ENCODE results near the gene TNFAIP8L1. TPM values are rescaled to one million over a fixed set of nuclear protein-coding genes. Genes with fewer than 3 reads are reported as not detected.

The TNFAIP8L1 gene
- 22.7 and 23.0 TPM in 2 replicates for total RNA-seq

DNA sequence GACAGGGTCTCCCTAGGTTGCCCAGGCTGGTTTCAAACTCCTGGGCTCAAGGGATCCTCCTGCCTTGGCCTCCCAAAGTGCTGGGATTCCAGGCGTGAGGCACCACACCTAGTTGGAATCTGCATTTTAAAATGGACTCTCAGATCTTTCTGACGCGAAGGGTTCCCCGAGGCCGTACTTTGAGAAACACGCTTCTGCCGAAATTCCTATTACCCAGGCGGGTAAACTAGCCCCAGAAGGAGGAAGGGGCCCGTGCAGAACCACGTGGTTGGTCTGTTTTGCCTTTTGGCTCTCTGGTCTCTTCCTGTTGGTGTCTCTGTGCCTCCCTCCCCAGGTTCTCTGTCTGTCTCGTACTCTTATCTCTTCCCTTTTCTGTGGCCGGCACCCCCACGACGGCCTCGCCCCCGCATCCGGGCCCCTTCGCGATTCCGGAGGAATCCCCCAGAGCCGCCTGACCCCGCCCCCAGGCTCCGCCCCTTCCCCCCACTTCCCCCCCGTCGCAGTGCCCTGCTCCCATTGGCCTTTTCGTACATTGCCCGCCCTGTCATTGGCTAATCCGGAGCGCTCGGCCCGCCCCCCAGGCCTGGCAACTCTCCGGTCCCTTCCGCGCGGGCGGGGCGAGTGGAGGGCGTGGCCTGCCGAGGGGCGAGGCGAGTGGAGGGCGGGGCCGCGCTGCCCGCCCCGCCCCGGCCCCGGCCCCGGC lies at the start of gene TNFAIP8L1:
TNFAIP8L1 (plus strand) TSS at position 689 of the 703 bp plus-strand sequence. CDS start 12,354 bp downstream, outside the sequence.

DNA sequence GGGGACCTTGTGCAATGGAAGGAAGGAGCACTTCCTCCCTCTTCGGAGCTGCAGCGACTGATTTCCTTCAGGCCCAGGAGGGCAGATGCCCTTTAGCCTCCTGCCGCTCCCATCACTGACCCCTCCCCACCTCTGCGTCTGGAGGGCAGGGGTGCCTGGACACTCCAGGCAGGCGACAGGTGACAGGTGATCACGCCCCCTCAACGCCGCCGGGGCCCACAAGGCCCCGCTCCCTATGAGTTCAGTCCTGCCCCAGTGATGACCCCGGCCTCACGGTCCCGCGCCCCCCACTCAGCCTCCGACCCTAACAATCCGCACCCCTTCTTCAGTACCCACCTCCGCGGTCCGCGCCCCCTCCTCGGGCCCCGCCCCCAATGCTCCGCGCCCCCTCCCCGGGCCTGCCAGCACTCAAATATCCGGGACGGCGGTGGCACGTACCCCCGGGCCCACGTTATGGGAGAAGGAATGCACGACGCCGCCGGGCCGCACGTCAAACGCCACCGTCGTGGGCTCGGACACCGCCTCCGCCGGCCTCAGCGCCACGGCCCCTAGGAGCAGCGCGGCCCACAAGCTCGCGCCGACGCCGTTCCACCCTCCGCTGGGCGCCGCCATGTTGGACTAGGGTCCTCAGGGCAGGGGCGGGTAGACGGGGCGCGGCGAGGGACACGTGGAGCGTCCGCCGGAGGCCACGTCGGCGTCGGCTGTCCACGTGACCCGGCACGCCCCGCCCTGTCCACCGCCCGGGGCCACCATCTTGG lies 30.6 kb downstream of the TNFAIP8L1 start, which contains the start of gene MYDGF:
MYDGF (minus strand) TSS at position 620 of the 758 bp plus-strand sequence; CDS start at position 612, 8 bp downstream.

Other genes with a start within 250 kb of the TNFAIP8L1 start
- 81.8 and 95.6 TPM in 2 replicates for gene SH3GL1, start 239.0 kb upstream of the TNFAIP8L1 start, total RNA-seq
- gene CHAF1A, start 236.9 kb upstream of the TNFAIP8L1 start, total RNA-seq, result 21.4 and 25.6 TPM in 2 replicates
- gene UBXN6, start 181.7 kb upstream of the TNFAIP8L1 start, total RNA-seq, result 64.5 and 67.0 TPM in 2 replicates
- gene HDGFL2, start 167.2 kb upstream of the TNFAIP8L1 start, total RNA-seq, result 57.0 and 58.1 TPM in 2 replicates
- under 0.01 TPM in 1 of 2 replicates, not detected in the other for gene PLIN4, start 121.0 kb upstream of the TNFAIP8L1 start, total RNA-seq
- 0.14 and 0.53 TPM in 2 replicates for gene PLIN5, start 104.3 kb upstream of the TNFAIP8L1 start, total RNA-seq
- 0.27 and 0.29 TPM in 2 replicates for gene LRG1, start 99.5 kb upstream of the TNFAIP8L1 start, total RNA-seq
- 116 and 141 TPM in 2 replicates for gene SEMA6B, start 79.8 kb upstream of the TNFAIP8L1 start, total RNA-seq
- gene MYDGF, start 30.8 kb downstream of the TNFAIP8L1 start, total RNA-seq, result 162 and 175 TPM in 2 replicates
- gene DPP9, start 84.3 kb downstream of the TNFAIP8L1 start, total RNA-seq, result 69.8 and 85.8 TPM in 2 replicates
- gene FEM1A, start 152.2 kb downstream of the TNFAIP8L1 start, total RNA-seq, result 14.6 and 15.1 TPM in 2 replicates
- gene TICAM1, start 192.2 kb downstream of the TNFAIP8L1 start, total RNA-seq, result 3.9 and 5.5 TPM in 2 replicates
- 78.6 and 98.9 TPM in 2 replicates for gene PLIN3, start 228.2 kb downstream of the TNFAIP8L1 start, total RNA-seq

Measured in thoracic aorta endothelial cell (primary cell).